HEK293 (cell line): ENCODE data around the gene PROCA1.

Experiments used
- CTCF ChIA-PET: fragments of 350-600 bp; formaldehyde crosslinking; extraction: SDS; loops from one replicate; lab custom pipeline; 2021; ENCODE audit warnings: antibody characterized with exemption; lab: Yijun Ruan, JAX
- POLR2A ChIA-PET: fragments of 300-600 bp; formaldehyde crosslinking; extraction: SDS; loops from one replicate; lab custom pipeline; 2020; ENCODE audit warnings: antibody characterized with exemption, inconsistent platforms; lab: Yijun Ruan, JAX
- H3K27ac ChIP-seq: fragments of 200-500 bp; sonication (Bioruptor generic); 2 replicates; pipeline ENCODE4 v1.5.1; 2014; ENCODE audit warnings: low read depth, low read length, control low read depth, inconsistent platforms; ENCODE audit errors: extremely low read depth
- H3K36me3 ChIP-seq, 2 experiments: fragments of 200-500 bp in 1 of 2; sonication (Bioruptor generic) in 1 of 2; 1 replicate in 1 of 2; 2 replicates in 1 of 2; pipeline ENCODE4 v1.5.1; 2014 to 2017; ENCODE audit warnings: inconsistent platforms in 2 of 2, low read length in 2 of 2; ENCODE audit not compliant: control insufficient read depth in 2 of 2, insufficient read depth in 1 of 2
- H3K4me1 ChIP-seq: fragments of 200-500 bp; sonication (Bioruptor generic); 2 replicates; pipeline ENCODE4 v1.5.1; 2014; ENCODE audit warnings: mild to moderate bottlenecking, low read length, inconsistent platforms; ENCODE audit not compliant: control insufficient read depth, insufficient read depth
- H3K4me3 ChIP-seq: 2 replicates; pipeline ENCODE4 v1.5.1; 2011; ENCODE audit warnings: low read depth, mild to moderate bottlenecking, control low read depth, low read length, moderate library complexity
- H3K9me3 ChIP-seq: fragments of 200-500 bp; sonication (Bioruptor generic); 2 replicates; pipeline ENCODE4 v1.5.1; 2014; ENCODE audit warnings: low read depth, low read length, inconsistent platforms; ENCODE audit not compliant: control insufficient read depth, insufficient read depth
- FEZF1 ChIP-seq: fragments of 450-650 bp; formaldehyde crosslinking; IDR thresholded peaks from 2 replicates; pipeline ENCODE4 v1.5.1; 2016; ENCODE audit warnings: missing biosample characterization, missing genetic modification characterization
- PRDM10 ChIP-seq: fragments of 450-650 bp; formaldehyde crosslinking; IDR thresholded peaks from 2 replicates; pipeline ENCODE4 v1.5.1; 2016; ENCODE audit warnings: missing biosample characterization, missing genetic modification characterization
- ZFP37 ChIP-seq: fragments of 450-650 bp; formaldehyde crosslinking; IDR thresholded peaks from 2 replicates; pipeline ENCODE4 v1.5.1; 2016; ENCODE audit warnings: missing biosample characterization, missing genetic modification characterization
- ZNF114 ChIP-seq: fragments of 450-650 bp; formaldehyde crosslinking; IDR thresholded peaks from 2 replicates; pipeline ENCODE4 v1.5.0; 2017; ENCODE audit warnings: missing biosample characterization, missing genetic modification characterization
- ZNF18 ChIP-seq: fragments of 450-650 bp; formaldehyde crosslinking; IDR thresholded peaks from 2 replicates; pipeline ENCODE4 v1.5.1; 2016; ENCODE audit warnings: missing biosample characterization, missing genetic modification characterization
- ZNF184 ChIP-seq: fragments of 450-650 bp; IDR thresholded peaks from 2 replicates; pipeline ENCODE4 v1.5.1; 2018; ENCODE audit warnings: missing biosample characterization, mild to moderate bottlenecking, missing genetic modification characterization
- ZNF211 ChIP-seq: fragments of 450-650 bp; formaldehyde crosslinking; IDR thresholded peaks from 2 replicates; pipeline ENCODE4 v1.5.1; 2016; ENCODE audit warnings: low read depth, missing biosample characterization, missing genetic modification characterization
- ZNF48 ChIP-seq: fragments of 450-650 bp; formaldehyde crosslinking; IDR thresholded peaks from 2 replicates; pipeline ENCODE4 v1.5.1; 2016; ENCODE audit warnings: missing biosample characterization, missing genetic modification characterization
- ZNF510 ChIP-seq: fragments of 450-650 bp; formaldehyde crosslinking; IDR thresholded peaks from 2 replicates; pipeline ENCODE4 v1.5.1; 2018; ENCODE audit warnings: mild to moderate bottlenecking, missing genetic modification characterization, missing biosample characterization; ENCODE audit not compliant: insufficient replicate concordance
- ZNF518A ChIP-seq: fragments of 450-650 bp; formaldehyde crosslinking; conservative IDR thresholded peaks from 2 replicates; pipeline ENCODE4 v1.5.1; 2016; ENCODE audit warnings: low read depth, missing biosample characterization, missing genetic modification characterization
- ZNF549 ChIP-seq: fragments of 450-650 bp; IDR thresholded peaks from 2 replicates; pipeline ENCODE4 v1.5.1; 2018; ENCODE audit warnings: missing biosample characterization, missing genetic modification characterization, mild to moderate bottlenecking, inconsistent platforms, moderate library complexity
- ZNF600 ChIP-seq: fragments of 450-650 bp; formaldehyde crosslinking; IDR thresholded peaks from 2 replicates; pipeline ENCODE4 v1.5.1; 2016; ENCODE audit warnings: missing biosample characterization, missing genetic modification characterization
- ZNF623 ChIP-seq: fragments of 450-650 bp; formaldehyde crosslinking; IDR thresholded peaks from 2 replicates; pipeline ENCODE4 v1.5.1; 2016; ENCODE audit warnings: missing biosample characterization, missing genetic modification characterization
- ZNF664 ChIP-seq: fragments of 450-650 bp; formaldehyde crosslinking; IDR thresholded peaks from 2 replicates; pipeline ENCODE4 v1.5.1; 2016; ENCODE audit warnings: missing biosample characterization, missing genetic modification characterization
- ZNF830 ChIP-seq: fragments of 450-650 bp; IDR thresholded peaks from 2 replicates; pipeline ENCODE4 v1.5.0; 2018; ENCODE audit warnings: missing biosample characterization, missing genetic modification characterization, low read depth, mild to moderate bottlenecking, moderate library complexity
- ZSCAN16 ChIP-seq: fragments of 450-650 bp; formaldehyde crosslinking; IDR thresholded peaks from 2 replicates; pipeline ENCODE4 v1.5.1; 2016; ENCODE audit warnings: missing biosample characterization, missing genetic modification characterization
- ZSCAN18 ChIP-seq: fragments of 450-650 bp; formaldehyde crosslinking; IDR thresholded peaks from 2 replicates; pipeline ENCODE4 v1.5.1; 2016; ENCODE audit warnings: missing biosample characterization, missing genetic modification characterization

The PROCA1 gene

GRCh38 chr17:28715217-28715616, 3.5 kb upstream of the PROCA1 start:
- CTCF ChIA-PET = interaction anchor here (2.6 kb wide), 1 partner anchor 12 kb away, joined by 16 read pairs; the partner anchor contains the start of gene TLCD1
- no peaks in the 10 kb centered on the region for H3K9me3 ChIP-seq
- H3K36me3 ChIP-seq = peaks cover 10 to 42% of the 10 kb centered on the region in 2 experiments; a peak in 2 of 3 replicates
- TF ChIP-seq ZNF600 (tag by site-specific recombination) (peak; percentile 32; the same call in 1 of the 2 replicates), ZNF623 (tag by site-specific recombination) (no peak), PRDM10 (tag by site-specific recombination) (peak; percentile 86), ZNF664 (no peak)
- TF ChIP-seq, all 188 proteins: peak for 2
- POLR2A ChIA-PET = interaction anchor here (1.7 to 3.7 kb wide), 2 partner anchors 12 to 13 kb away, joined by 5 to 38 read pairs; partner anchors contain the start of genes NEK8 and TLCD1
- no peak overlapping the region for H3K27ac ChIP-seq
- peaks cover 15% of the 10 kb centered on the region for H3K4me1 ChIP-seq
- no peak overlapping the region for H3K4me3 ChIP-seq

GRCh38 chr17:28714281-28714680, 2.6 kb upstream of the PROCA1 start:
- ChIA-PET CTCF (no interaction called here), POLR2A (interaction anchor here (3.7 kb wide), 1 partner anchor 12 kb away, joined by 38 read pairs; the partner anchor contains the start of genes NEK8 and TLCD1)
- Histone ChIP-seq H3K27ac (no peak overlapping the region), H3K4me1 (peaks cover 15% of the 10 kb centered on the region), H3K9me3 (no peaks in the 10 kb centered on the region), H3K4me3 (no peak overlapping the region), H3K36me3 (peaks cover 10 to 39% of the 10 kb centered on the region in 2 experiments; a peak in 2 of 3 replicates)
- no peak for TF ChIP-seq ZNF18 (tag by site-specific recombination)
- no peak for TF ChIP-seq ZNF114 (tag by site-specific recombination)
- TF ChIP-seq ZNF211 (tag by site-specific recombination) = no peak
- no peak for TF ChIP-seq ZSCAN16
- TF ChIP-seq FEZF1 (tag by site-specific recombination) = peak; percentile 68
- no peak for TF ChIP-seq ZNF48 (tag by site-specific recombination)
- TF ChIP-seq ZFP37 = no peak
- TF ChIP-seq ZNF830 (tag by site-specific recombination) = no peak
- no peak for TF ChIP-seq ZNF510 (tag by site-specific recombination)
- no peak for TF ChIP-seq ZNF549 (tag by site-specific recombination)
- no peak for TF ChIP-seq ZSCAN18 (tag by site-specific recombination)
- no peak for TF ChIP-seq ZNF518A
- TF ChIP-seq ZNF184 (tag by site-specific recombination) = no peak
- TF ChIP-seq PRDM10 (tag by site-specific recombination) = no peak
